ENCODE measurements around the gene MB. TPM values are rescaled to one million over a fixed set of nuclear protein-coding genes. Genes with fewer than 3 reads are reported as not detected.

MB gene
- total RNA-seq, 4 donors from 2014 or later: 7,153 to 19,373 (median 11,028) TPM

DNA sequence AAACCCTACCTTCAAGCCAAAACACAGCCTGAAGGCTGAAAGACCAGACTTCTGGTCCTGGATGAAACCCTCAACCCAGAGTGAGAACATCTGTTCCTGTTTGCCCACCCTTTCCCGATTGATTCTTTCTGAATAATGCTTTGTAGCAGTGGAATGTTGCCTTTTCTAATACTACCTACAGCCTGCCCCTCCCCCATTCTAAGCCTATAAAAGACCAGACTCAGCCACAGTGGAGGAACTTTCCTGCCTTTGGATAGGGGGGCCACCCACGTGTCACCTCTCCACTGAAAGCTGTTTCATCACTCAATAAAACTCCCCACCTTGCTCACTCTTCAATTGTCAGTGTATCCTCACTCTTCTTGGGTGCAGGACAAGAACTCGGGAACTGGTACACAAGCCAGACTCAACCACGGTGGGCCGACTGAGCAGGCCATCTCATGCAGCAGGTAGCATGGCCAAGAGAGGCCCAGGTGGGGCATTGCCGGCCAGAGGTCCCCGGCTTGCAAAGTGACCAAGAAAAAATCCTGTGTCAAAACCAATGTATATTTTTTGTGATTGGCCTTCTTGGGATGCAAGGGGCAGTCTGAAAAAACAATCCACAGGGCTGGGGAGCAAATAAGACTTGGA is 24.5 kb upstream of the MB start:
- intact Hi-C loops (cut with DNase I; ENCODE audit: low total_unique reads): no loop called here
- ATAC-seq: no peak
- H3K4me1 ChIP-seq: peaks cover 18 to 22% of the 10 kb centered on the region in 2 donors
- DNase-seq: no peak
- TF ChIP-seq, protein P1, sequence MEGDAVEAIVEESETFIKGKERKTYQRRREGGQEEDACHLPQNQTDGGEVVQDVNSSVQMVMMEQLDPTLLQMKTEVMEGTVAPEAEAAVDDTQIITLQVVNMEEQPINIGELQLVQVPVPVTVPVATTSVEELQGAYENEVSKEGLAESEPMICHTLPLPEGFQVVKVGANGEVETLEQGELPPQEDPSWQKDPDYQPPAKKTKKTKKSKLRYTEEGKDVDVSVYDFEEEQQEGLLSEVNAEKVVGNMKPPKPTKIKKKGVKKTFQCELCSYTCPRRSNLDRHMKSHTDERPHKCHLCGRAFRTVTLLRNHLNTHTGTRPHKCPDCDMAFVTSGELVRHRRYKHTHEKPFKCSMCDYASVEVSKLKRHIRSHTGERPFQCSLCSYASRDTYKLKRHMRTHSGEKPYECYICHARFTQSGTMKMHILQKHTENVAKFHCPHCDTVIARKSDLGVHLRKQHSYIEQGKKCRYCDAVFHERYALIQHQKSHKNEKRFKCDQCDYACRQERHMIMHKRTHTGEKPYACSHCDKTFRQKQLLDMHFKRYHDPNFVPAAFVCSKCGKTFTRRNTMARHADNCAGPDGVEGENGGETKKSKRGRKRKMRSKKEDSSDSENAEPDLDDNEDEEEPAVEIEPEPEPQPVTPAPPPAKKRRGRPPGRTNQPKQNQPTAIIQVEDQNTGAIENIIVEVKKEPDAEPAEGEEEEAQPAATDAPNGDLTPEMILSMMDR (IDR thresholded peaks at IDR 0.05 in 4 of 5, conservative IDR thresholded peaks at IDR 0.05 in 1 of 5): no peak
- TF ChIP-seq POLR2A (IDR thresholded peaks at IDR 0.05): no peak
- H3K27ac ChIP-seq: no peak overlapping the region
- H3K27me3 ChIP-seq: no peaks in the 10 kb centered on the region
- no peaks in the 10 kb centered on the region for H3K9me3 ChIP-seq
- no peaks in the 10 kb centered on the region for H3K36me3 ChIP-seq
- no peak overlapping the region for H3K4me3 ChIP-seq
- in situ Hi-C loops (cut with MboI; ENCODE audit: low sequenced_read_pairs in 4 of 4): loop anchor here in 1 of 4 donors (25.0 kb wide), 1 partner anchor 271 kb away; no protein-coding TSS in a partner anchor

DNA sequence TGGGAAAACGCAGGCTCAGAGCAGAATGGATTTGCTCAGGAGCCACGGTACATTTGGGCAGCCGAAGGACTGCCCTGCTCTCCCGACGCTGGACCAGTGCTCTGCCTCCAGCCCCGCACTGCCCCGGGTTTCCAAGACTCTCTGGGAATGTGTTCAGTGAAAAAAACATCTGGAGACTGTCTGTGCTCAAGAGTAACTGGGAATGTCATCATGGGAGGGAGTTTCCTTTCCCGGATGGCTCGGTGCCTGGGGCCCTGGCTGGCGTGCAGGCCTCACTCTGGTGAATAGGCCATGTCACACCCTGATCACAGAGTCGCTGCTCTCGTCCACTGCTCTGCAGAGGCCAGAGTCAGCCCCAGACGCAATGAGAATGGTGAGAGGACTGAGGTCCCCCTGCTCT is 21.3 kb upstream of the MB start:
- in situ Hi-C loops (cut with MboI; ENCODE audit: low sequenced_read_pairs in 4 of 4): loop anchor here in 3 of 4 donors (5.0 to 25.0 kb wide), 4 partner anchors 96 to 486 kb away; no protein-coding TSS in a partner anchor

DNA sequence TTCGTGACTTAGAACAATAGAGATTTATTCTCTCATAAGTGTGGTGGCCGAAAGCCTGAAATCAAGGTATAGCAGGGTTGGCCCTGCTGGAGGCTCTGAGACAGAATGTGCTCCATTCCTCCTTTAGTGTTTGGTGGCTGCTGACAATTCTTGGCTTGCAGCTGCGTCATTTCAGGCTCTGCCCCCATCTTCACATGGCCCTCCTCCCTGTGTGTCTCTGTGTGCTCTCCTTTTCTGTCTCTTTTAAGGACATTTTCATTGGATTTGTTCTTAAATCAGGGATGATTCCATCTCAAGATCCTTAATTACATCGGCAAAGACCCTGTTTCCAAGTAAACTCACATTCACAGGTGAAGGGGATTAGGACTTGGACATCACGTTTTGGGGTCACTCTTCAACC is 20.9 kb upstream of the MB start:
- Histone ChIP-seq H3K4me1 (peaks cover 18 to 19% of the 10 kb centered on the region in 2 donors), H3K27ac (peak overlapping the region; percentile 50 to 79 (median 73)), H3K36me3 (no peaks in the 10 kb centered on the region), H3K4me3 (peak overlapping the region in 1 of 4 donors; percentile 10), H3K9me3 (no peaks in the 10 kb centered on the region), H3K27me3 (no peaks in the 10 kb centered on the region)
- no peak for DNase-seq
- TF ChIP-seq, protein P1 (IDR thresholded peaks at IDR 0.05 in 4 of 5, conservative IDR thresholded peaks at IDR 0.05 in 1 of 5): no peak
- no peak for TF ChIP-seq POLR2A (IDR thresholded peaks at IDR 0.05)
- intact Hi-C loops (cut with DNase I; ENCODE audit: low total_unique reads): no loop called here
- in situ Hi-C loops (cut with MboI; ENCODE audit: low sequenced_read_pairs in 4 of 4): loop anchor here in 3 of 4 donors (5.0 to 25.0 kb wide), 4 partner anchors 97 to 487 kb away; no protein-coding TSS in a partner anchor
- no peak for ATAC-seq

More for the DNA sequence above, 21.3 kb upstream of the MB start:
- Histone ChIP-seq H3K4me1 (peaks cover 18 to 19% of the 10 kb centered on the region in 2 donors), H3K4me3 (peak overlapping the region in 1 of 4 donors; percentile 10), H3K27ac (peak overlapping the region; percentile 50 to 79 (median 73)), H3K36me3 (no peaks in the 10 kb centered on the region), H3K9me3 (no peaks in the 10 kb centered on the region), H3K27me3 (no peaks in the 10 kb centered on the region)
- intact Hi-C loops (cut with DNase I; ENCODE audit: low total_unique reads): no loop called here
- DNase-seq (peak; percentile 57 to 86), ATAC-seq (peak; percentile 91 to 93)
- TF ChIP-seq, protein P1 (IDR thresholded peaks at IDR 0.05 in 4 of 5, conservative IDR thresholded peaks at IDR 0.05 in 1 of 5): no peak
- no peak for TF ChIP-seq POLR2A (IDR thresholded peaks at IDR 0.05)

DNA sequence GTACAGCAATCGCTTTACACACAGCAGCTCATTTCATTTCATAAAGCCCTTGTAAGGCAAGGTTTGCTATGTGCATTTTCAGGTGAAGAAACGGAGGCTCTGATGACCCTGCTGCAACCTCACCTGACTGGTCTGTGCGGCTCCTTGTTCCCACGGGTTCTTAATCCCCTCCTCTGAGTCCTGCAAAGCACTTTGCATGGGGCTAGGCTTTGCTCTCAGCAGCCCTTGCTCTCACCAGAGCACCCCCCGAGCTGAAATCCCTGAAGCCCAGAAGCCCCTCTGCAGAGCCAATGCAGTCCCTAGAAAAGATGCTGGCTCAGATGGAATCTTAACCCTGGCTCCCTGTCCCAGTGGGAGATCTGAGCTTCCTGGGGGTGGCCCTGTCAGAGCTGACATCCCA is 20.1 kb upstream of the MB start:
- DNase-seq (no peak), ATAC-seq (no peak)
- no peaks in the 10 kb centered on the region for H3K27me3 ChIP-seq
- in situ Hi-C loops (cut with MboI; ENCODE audit: low sequenced_read_pairs in 4 of 4) (loop anchor here in 3 of 4 donors (5.0 to 25.0 kb wide), 4 partner anchors 98 to 488 kb away; no protein-coding TSS in a partner anchor), intact Hi-C loops (cut with DNase I; ENCODE audit: low total_unique reads) (no loop called here)
- no peaks in the 10 kb centered on the region for H3K9me3 ChIP-seq
- no peak overlapping the region for H3K4me3 ChIP-seq
- H3K4me1 ChIP-seq: peaks cover 18 to 19% of the 10 kb centered on the region in 2 donors
- peak overlapping the region in 2 of 4 donors; percentile 50 to 72 for H3K27ac ChIP-seq
- H3K36me3 ChIP-seq: no peaks in the 10 kb centered on the region
- no peak for TF ChIP-seq POLR2A (IDR thresholded peaks at IDR 0.05)
- TF ChIP-seq, protein P1 (IDR thresholded peaks at IDR 0.05 in 4 of 5, conservative IDR thresholded peaks at IDR 0.05 in 1 of 5): no peak
